Thoracic aorta (tissue), 2 donors: ENCODE results near the gene MISP. TPM values are rescaled to one million over a fixed set of nuclear protein-coding genes. Genes with fewer than 3 reads are reported as not detected.
A peak's percentile ranks its signal among the peaks of the same experiment; 100 is the strongest.

ENCODE experiments used
- ATAC-seq: fragments of 150-250 bp; one replicate; pipeline ENCODE4 v1.8.0; 2017; ENCODE audit warnings: low read depth; ENCODE audit not compliant: insufficient number of reproducible peaks, low FRiP score
- DNase-seq: peaks from one replicate; pipeline ENCODE4 v3.0.0-alpha.2; 2020; ENCODE audit warnings: low spot score
- H3K27ac ChIP-seq, 2 donors: fragments of 200-600 bp; sonication (generic); 1 replicate in 1 of 2; 2 replicates in 1 of 2; pipeline ENCODE4 v1.5.1; 2016; ENCODE audit warnings: mild to moderate bottlenecking in 2 of 2, moderate library complexity in 2 of 2
- H3K27me3 ChIP-seq: fragments of 200-600 bp; sonication (generic); replicated peaks from 2 replicates; pipeline ENCODE4 v1.6.0; 2016; ENCODE audit warnings: mild to moderate bottlenecking; ENCODE audit not compliant: insufficient read depth
- H3K36me3 ChIP-seq: fragments of 200-600 bp; sonication (generic); one replicate; pipeline ENCODE4 v1.5.1; 2016
- H3K4me1 ChIP-seq, 2 donors: fragments of 200-600 bp; sonication (generic); 1 replicate in 1 of 2; 2 replicates in 1 of 2; pipeline versions ENCODE4 v1.5.1 to v1.6.0; 2016; ENCODE audit warnings: low read depth in 2 of 2, mild to moderate bottlenecking in 1 of 2; ENCODE audit not compliant: control insufficient read depth in 1 of 2
- H3K4me3 ChIP-seq: fragments of 200-600 bp; sonication (generic); 2 replicates; pipeline ENCODE4 v1.5.1; 2016; ENCODE audit warnings: mild to moderate bottlenecking
- H3K9me3 ChIP-seq: fragments of 200-600 bp; sonication (generic); 2 replicates; pipeline ENCODE4 v1.5.1; 2016
- CTCF ChIP-seq: fragments of 200-600 bp; sonication (generic); IDR thresholded peaks from one replicate; pipeline ENCODE4 v1.5.1; 2019; ENCODE audit warnings: antibody characterized with exemption
- total RNA-seq, 2 donors: library from RNA; depleted of rRNA; stranded (reverse); fragments of >200 nt; gene quantifications; one replicate each; pipeline versions ENCODE4 v1.1.0 to v1.2.3, GENCODE V29; 2016

MISP gene
- total RNA-seq, 2 donors from 2014 or later, result 2.2 TPM; not detected in 1

GRCh38 chr19:801030-801860, 50.3 kb downstream of the MISP start:
- H3K4me1 ChIP-seq, result peaks cover 39 to 53% of the 10 kb centered on the region in 2 donors

GRCh38 chr19:801861-802497, 51.1 kb downstream of the MISP start:
- no peak for DNase-seq
- no peak for TF ChIP-seq CTCF
- ATAC-seq, result no peak
- Histone ChIP-seq H3K4me1 (peaks cover 37 to 50% of the 10 kb centered on the region in 2 donors), H3K27ac (peak overlapping the region; percentile 14 to 47), H3K36me3 (peaks cover 35% of the 10 kb centered on the region), H3K9me3 (no peaks in the 10 kb centered on the region), H3K4me3 (peak overlapping the region; percentile 60), H3K27me3 (no peaks in the 10 kb centered on the region)

More at GRCh38 chr19:801030-801860, 50.3 kb downstream of the MISP start:
- Histone ChIP-seq H3K4me3 (peak overlapping the region; percentile 60), H3K36me3 (peaks cover 28% of the 10 kb centered on the region), H3K9me3 (no peaks in the 10 kb centered on the region), H3K27me3 (no peaks in the 10 kb centered on the region), H3K27ac (peak overlapping the region; percentile 14 to 47)
- peak; percentile 55 for DNase-seq
- ATAC-seq, result no peak
- TF ChIP-seq CTCF, result no peak

GRCh38 chr19:802498-803098, 51.7 kb downstream of the MISP start:
- H3K9me3 ChIP-seq, result no peaks in the 10 kb centered on the region
- no peak for TF ChIP-seq CTCF
- H3K4me1 ChIP-seq, result peaks cover 37 to 50% of the 10 kb centered on the region in 2 donors
- no peak for ATAC-seq
- no peak overlapping the region for H3K27ac ChIP-seq
- DNase-seq, result no peak
- H3K36me3 ChIP-seq, result peaks cover 41% of the 10 kb centered on the region
- peak overlapping the region; percentile 60 for H3K4me3 ChIP-seq
- no peaks in the 10 kb centered on the region for H3K27me3 ChIP-seq

- no peak overlapping the region for H3K4me3 ChIP-seq
- no peak for TF ChIP-seq CTCF
- ATAC-seq, result no peak
- peaks cover 37 to 50% of the 10 kb centered on the region in 2 donors for H3K4me1 ChIP-seq
- no peak overlapping the region for H3K27ac ChIP-seq
- H3K36me3 ChIP-seq, result peaks cover 46% of the 10 kb centered on the region
- DNase-seq, result no peak
- no peaks in the 10 kb centered on the region for H3K27me3 ChIP-seq
- no peaks in the 10 kb centered on the region for H3K9me3 ChIP-seq
These were observed 52.2 kb downstream of the MISP start for GRCh38 chr19:803099-803561.
